ENCODE measurements around the gene DIRAS1. TPM values are rescaled to one million over a fixed set of nuclear protein-coding genes. Genes with fewer than 3 reads are reported as not detected.

The DIRAS1 gene, protein sequence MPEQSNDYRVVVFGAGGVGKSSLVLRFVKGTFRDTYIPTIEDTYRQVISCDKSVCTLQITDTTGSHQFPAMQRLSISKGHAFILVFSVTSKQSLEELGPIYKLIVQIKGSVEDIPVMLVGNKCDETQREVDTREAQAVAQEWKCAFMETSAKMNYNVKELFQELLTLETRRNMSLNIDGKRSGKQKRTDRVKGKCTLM
- not detected for total RNA-seq

- Mint-ChIP-seq H3K27me3 (peaks cover 21% of the 10 kb centered on the region), H3K36me3 (no peaks in the 10 kb centered on the region), H3K4me3 (no peak within 1 kb of the TSS), H3K9me3 (peaks cover under 1% of the 10 kb centered on the region), H3K4me1 (no peaks in the 10 kb centered on the region), H3K27ac (no peak within 1 kb of the TSS)
- DNase-seq (no peak), ATAC-seq (ENCODE audit: low read depth) (no peak)
- POLR2A ChIA-PET, result no interaction called here
Measured at GRCh38 chr19:2720777-2721569, at the start of gene DIRAS1. Gene DIRAS1 (minus strand): TSS chr19:2721372. CDS start chr19:2717806, 3,566 bp downstream.

GRCh38 chr19:2770055-2771013 is 49.2 kb upstream of the DIRAS1 start:
- DNase-seq, result no peak
- Mint-ChIP-seq H3K9me3 (no peaks in the 10 kb centered on the region), H3K36me3 (peaks cover 1% of the 10 kb centered on the region), H3K27ac (no peak overlapping the region), H3K4me1 (peaks cover 4% of the 10 kb centered on the region), H3K4me3 (no peak overlapping the region), H3K27me3 (no peaks in the 10 kb centered on the region)
- no peak for ATAC-seq (ENCODE audit: low read depth)
- POLR2A ChIA-PET, result no interaction called here

GRCh38 chr19:2769218-2769617 is 48.0 kb upstream of the DIRAS1 start:
- POLR2A ChIA-PET, result no interaction called here
- H3K4me3 Mint-ChIP-seq, result no peak overlapping the region
- H3K4me1 Mint-ChIP-seq, result no peaks in the 10 kb centered on the region
- ATAC-seq (ENCODE audit: low read depth) (no peak), DNase-seq (no peak)
- H3K27ac Mint-ChIP-seq, result no peak overlapping the region
- no peaks in the 10 kb centered on the region for H3K9me3 Mint-ChIP-seq
- no peaks in the 10 kb centered on the region for H3K27me3 Mint-ChIP-seq
- H3K36me3 Mint-ChIP-seq, result peaks cover 2% of the 10 kb centered on the region

DNA sequence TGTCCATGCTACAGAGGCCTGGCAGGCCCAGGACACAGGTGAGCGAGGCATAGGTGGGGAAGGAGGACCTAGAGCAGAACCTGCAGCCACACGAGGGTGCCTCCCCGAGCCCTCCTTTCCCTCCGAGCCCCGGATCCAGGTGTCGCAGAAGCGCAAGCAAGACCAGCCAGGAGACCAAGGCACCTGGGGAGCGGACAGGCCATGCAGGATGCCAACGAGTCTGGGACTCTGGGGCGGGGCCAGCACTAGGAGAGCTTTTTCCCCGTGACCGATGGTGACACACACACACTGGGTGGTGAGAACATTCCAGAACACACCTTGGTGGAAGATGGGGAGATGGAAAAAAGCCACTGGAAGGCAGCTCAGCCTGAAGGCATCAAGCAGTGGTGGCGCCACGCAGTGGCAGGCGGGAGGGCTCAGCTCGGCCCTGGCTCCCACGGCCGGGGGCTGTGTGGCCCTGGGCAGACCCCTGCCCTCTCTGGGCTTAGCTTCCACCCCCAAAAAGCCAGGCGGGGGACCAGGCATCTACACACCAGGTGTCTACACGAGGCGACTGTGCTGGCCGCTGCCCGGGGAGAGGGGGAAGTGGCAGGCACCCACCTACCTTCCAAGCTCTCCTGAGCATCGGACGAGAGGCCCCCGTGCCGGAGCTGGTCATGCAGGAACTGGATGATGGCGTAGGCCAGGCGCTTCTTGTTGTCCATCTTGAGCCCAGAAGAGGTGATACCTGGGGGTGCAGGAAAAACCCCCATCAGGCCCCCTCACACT is 47.4 kb upstream of the DIRAS1 start:
- peaks cover 2% of the 10 kb centered on the region for H3K36me3 Mint-ChIP-seq
- H3K27ac Mint-ChIP-seq, result no peak overlapping the region
- H3K9me3 Mint-ChIP-seq, result no peaks in the 10 kb centered on the region
- H3K27me3 Mint-ChIP-seq, result no peaks in the 10 kb centered on the region
- ATAC-seq (ENCODE audit: low read depth) (no peak), DNase-seq (no peak)
- H3K4me1 Mint-ChIP-seq, result no peaks in the 10 kb centered on the region
- POLR2A ChIA-PET, result no interaction called here
- no peak overlapping the region for H3K4me3 Mint-ChIP-seq

DNA sequence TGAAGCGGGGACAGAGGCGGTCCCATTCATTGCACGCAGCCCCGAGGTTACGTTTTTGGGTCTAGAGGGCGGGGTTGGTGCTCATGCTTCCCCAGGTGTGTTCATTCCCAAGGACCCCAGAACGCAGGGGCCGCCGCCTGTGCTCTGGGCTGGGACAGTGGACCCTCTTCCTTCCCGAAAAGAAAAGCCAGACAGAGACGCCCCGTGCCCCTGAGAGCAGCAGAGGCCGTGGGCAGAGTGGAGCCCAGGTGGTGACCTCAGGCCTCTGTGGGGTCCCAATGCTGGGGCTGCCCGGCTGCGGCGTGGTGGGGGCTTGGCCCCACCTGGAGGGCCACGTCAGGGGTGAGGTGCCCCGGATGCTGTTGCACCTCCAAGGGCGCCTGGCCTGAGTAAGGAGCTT is 46.5 kb upstream of the DIRAS1 start:
- H3K36me3 Mint-ChIP-seq, result peaks cover 4% of the 10 kb centered on the region

DNA sequence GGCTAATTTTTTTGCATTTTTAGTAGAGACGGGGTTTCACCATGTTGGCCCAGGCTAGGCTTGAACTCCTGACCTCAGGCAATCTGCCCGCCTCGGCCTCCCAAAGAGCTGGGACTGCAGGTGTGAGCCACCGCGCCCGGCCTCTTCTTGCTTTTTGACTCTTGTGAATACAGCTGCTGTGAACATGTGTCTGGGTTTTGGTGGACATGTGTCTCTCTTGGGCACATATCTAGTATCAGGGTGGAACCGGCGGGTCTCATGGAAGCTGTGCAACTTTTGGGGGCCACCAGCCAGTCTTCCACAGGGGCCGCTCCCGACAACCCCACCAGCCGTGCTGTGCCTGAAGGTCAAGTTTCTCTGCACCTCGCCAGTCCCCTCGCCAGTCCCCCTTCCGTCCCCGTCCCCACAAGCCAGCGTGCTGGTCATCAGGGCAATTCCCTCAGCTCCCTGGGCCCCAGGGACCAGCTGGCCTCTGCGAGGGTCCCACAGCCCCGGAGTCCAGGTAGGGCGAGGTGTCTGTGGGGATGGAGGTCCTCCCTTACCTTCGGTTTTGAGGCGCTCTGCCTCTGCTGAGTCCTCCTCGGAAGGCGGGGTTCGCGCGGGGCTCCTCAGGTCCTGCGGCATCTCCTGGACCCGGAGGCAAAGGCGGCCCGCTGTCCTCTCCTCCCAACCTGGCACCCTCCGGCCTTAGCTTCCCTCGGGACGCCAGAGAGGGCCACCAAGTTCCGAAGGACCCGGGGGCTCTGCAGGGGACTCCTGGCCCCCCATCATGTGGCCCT is 45.6 kb upstream of the DIRAS1 start:
- H3K27me3 Mint-ChIP-seq, result no peaks in the 10 kb centered on the region
- H3K4me3 Mint-ChIP-seq, result no peak overlapping the region
- no peak for ATAC-seq (ENCODE audit: low read depth)
- peaks cover 6% of the 10 kb centered on the region for H3K36me3 Mint-ChIP-seq
- H3K9me3 Mint-ChIP-seq, result no peaks in the 10 kb centered on the region
- DNase-seq, result no peak
- POLR2A ChIA-PET, result no interaction called here
- no peak overlapping the region for H3K27ac Mint-ChIP-seq
- no peaks in the 10 kb centered on the region for H3K4me1 Mint-ChIP-seq

More for the DNA sequence above, 46.5 kb upstream of the DIRAS1 start:
- no peaks in the 10 kb centered on the region for H3K4me1 Mint-ChIP-seq
- no peak for DNase-seq
- ATAC-seq (ENCODE audit: low read depth), result no peak
- H3K9me3 Mint-ChIP-seq, result no peaks in the 10 kb centered on the region
- no peak overlapping the region for H3K4me3 Mint-ChIP-seq
- POLR2A ChIA-PET, result no interaction called here
- no peak overlapping the region for H3K27ac Mint-ChIP-seq
- H3K27me3 Mint-ChIP-seq, result no peaks in the 10 kb centered on the region

DNA sequence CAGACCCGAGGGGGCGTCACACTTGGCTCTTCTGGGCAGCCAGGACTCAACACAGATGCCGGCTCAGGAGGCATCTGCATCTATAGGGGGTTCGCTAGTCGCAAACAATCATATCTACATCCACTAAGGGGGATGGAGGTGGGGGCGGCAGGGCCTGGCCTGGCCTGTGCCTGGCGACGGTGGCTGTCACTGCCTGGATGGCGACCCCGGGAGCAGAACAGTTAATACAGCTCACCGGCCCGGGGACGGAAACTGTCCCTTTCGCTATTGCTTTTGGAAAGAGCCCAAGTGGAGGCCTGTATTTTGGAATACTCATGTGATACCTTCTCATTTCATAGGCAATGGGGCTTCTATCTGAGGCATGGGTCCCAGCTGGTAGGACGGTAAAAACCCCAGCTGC is 44.2 kb upstream of the DIRAS1 start:
- no peaks in the 10 kb centered on the region for H3K9me3 Mint-ChIP-seq
- H3K27me3 Mint-ChIP-seq, result no peaks in the 10 kb centered on the region
- ATAC-seq (ENCODE audit: low read depth) (no peak), DNase-seq (no peak)
- no peak overlapping the region for H3K27ac Mint-ChIP-seq
- POLR2A ChIA-PET, result no interaction called here
- H3K36me3 Mint-ChIP-seq, result peaks cover 6% of the 10 kb centered on the region
- no peaks in the 10 kb centered on the region for H3K4me1 Mint-ChIP-seq
- no peak overlapping the region for H3K4me3 Mint-ChIP-seq

GRCh38 chr19:2764945-2765344 is 43.8 kb upstream of the DIRAS1 start:
- Mint-ChIP-seq H3K27me3 (no peaks in the 10 kb centered on the region), H3K36me3 (peaks cover 7% of the 10 kb centered on the region), H3K4me3 (no peak overlapping the region), H3K9me3 (no peaks in the 10 kb centered on the region), H3K27ac (no peak overlapping the region), H3K4me1 (no peaks in the 10 kb centered on the region)
- ATAC-seq (ENCODE audit: low read depth), result no peak
- POLR2A ChIA-PET, result no interaction called here
- no peak for DNase-seq

DNA sequence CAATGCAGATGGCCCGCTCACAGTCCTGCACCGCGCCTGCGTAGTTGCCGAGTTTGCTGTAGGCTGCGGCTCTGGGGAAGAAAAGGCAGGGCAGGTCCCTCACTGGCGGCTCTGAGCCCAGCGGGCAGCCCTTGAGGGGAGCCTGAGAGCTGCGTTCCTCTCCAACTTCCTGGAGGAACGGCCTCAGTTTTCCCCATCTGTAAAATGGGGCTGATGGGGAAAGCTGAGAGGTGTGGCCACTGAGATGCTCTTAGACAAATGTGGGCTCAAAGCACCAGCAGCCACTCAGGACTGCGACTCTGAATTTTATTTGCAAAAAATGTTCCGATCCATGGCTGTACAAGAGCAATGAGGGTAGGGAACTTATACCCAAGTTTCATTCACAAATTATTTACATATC is 42.5 kb upstream of the DIRAS1 start:
- Mint-ChIP-seq H3K27me3 (no peaks in the 10 kb centered on the region), H3K4me1 (peaks cover 2% of the 10 kb centered on the region), H3K36me3 (peaks cover 12% of the 10 kb centered on the region), H3K9me3 (no peaks in the 10 kb centered on the region), H3K4me3 (no peak overlapping the region), H3K27ac (no peak overlapping the region)
- ATAC-seq (ENCODE audit: low read depth) (no peak), DNase-seq (no peak)
- POLR2A ChIA-PET, result no interaction called here

- no peak overlapping the region for H3K4me3 Mint-ChIP-seq
- POLR2A ChIA-PET, result no interaction called here
- H3K9me3 Mint-ChIP-seq, result no peaks in the 10 kb centered on the region
- DNase-seq (no peak), ATAC-seq (ENCODE audit: low read depth) (no peak)
- H3K27ac Mint-ChIP-seq, result no peak overlapping the region
- H3K27me3 Mint-ChIP-seq, result no peaks in the 10 kb centered on the region
- H3K4me1 Mint-ChIP-seq, result peaks cover 2% of the 10 kb centered on the region
- H3K36me3 Mint-ChIP-seq, result peaks cover 14% of the 10 kb centered on the region
Measured at GRCh38 chr19:2762783-2763496, 41.8 kb upstream of the DIRAS1 start.

DNA sequence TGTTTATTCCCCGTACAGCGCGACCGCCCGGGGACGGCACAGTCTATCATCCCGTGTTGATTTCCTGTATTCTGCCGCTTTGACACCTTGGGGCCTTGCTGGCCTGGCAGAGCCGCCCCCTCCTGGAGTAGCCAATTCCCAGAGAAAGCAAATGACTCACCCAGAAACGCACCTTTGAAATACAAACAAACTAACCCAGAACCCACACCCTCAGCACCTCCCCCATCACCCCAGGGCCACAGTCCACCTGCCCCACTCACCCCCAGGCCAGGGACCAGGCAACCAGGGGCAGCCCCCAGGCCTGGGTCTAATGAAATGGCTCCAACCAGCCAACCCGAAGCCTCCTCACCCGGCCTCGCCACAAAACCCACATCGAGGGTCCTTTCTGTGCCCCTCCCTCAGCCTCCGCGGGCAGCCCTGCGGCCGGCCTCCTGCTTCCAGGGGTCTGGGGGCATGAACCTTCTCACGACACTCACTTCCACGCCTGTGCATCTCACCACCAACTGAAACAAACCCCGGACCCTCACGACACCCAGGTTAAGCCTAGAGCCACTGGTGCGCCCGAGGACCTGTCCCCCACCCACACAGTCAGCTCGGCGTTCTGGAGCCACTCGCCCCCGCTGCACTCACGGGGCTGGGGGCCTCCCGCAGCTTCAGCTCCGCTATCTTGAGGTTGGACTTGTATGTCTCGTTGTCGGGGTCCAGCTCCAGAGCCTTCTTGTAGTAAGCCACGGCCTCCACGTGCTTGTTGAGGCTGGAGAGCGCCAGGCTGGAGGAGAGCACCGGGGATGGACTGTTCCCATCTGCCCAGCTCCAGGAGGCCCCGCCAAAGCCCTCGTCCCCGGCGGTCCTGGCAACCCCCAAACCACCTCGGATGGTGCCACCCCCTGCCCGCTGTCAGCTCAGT is 41.0 kb upstream of the DIRAS1 start:
- Mint-ChIP-seq H3K4me1 (peaks cover 2% of the 10 kb centered on the region), H3K27me3 (no peaks in the 10 kb centered on the region), H3K27ac (no peak overlapping the region), H3K4me3 (no peak overlapping the region), H3K9me3 (no peaks in the 10 kb centered on the region), H3K36me3 (peaks cover 14% of the 10 kb centered on the region)
- DNase-seq (no peak), ATAC-seq (ENCODE audit: low read depth) (no peak)
- POLR2A ChIA-PET, result no interaction called here

Data from activated naive CD8-positive, alpha-beta T cell treated with anti-CD3 and anti-CD28 coated beads, Interleukin-2, amount 10 ng/mL, durations not matched to agents 7 days and 5 days (primary cell).